B cell (primary cell): ENCODE measurements around the gene ORAI1.

Experiments
- CTCF ChIP-seq: fragments of 200-600 bp; IDR thresholded peaks from one replicate; pipeline ENCODE4 v1.8.0; 2022; ENCODE audit warnings: antibody characterized with exemption, mild to moderate bottlenecking
- EZH2 ChIP-seq: IDR thresholded peaks from 2 replicates; pipeline ENCODE4 v1.6.1; 2012; ENCODE audit warnings: borderline replicate concordance, low read depth, mild to moderate bottlenecking, moderate library complexity, low read length; ENCODE audit not compliant: insufficient read depth, poor library complexity, severe bottlenecking

GRCh38 chr12:121582583-121583333 is 43.6 kb upstream of the ORAI1 start:
- no peak for TF ChIP-seq CTCF
- TF ChIP-seq EZH2 = no peak
